K562 (cell line): ENCODE data around the gene TMEM218. TPM values are rescaled to one million over a fixed set of nuclear protein-coding genes. Genes with fewer than 3 reads are reported as not detected.

Source experiments
- BCLAF1 ChIP-seq, 2 experiments: fragments of 450-650 bp in 1 of 2; IDR thresholded peaks; 2 replicates each; pipeline ENCODE4 v1.6.1; 2011 to 2017; ENCODE audit warnings: low read depth in 2 of 2, antibody characterized with exemption in 1 of 2, borderline replicate concordance in 1 of 2, low read length in 1 of 2, mild to moderate bottlenecking in 1 of 2, mixed read lengths in 1 of 2; ENCODE audit not compliant: control insufficient read depth in 1 of 2
- CBFA2T3 ChIP-seq: fragments of 450-650 bp; IDR thresholded peaks from 2 replicates; pipeline ENCODE4 v1.6.1; 2017
- CREB5 ChIP-seq: fragments of 250-450 bp; sonication (Bioruptor Pico); IDR thresholded peaks from 2 replicates; pipeline ENCODE4 v1.5.0; 2020; ENCODE audit warnings: mild to moderate bottlenecking
- CTCF ChIP-seq, 3 experiments: IDR thresholded peaks in 2 of 3; conservative IDR thresholded peaks in 1 of 3; 2 replicates each; pipeline ENCODE4 v1.5.1; 2011 to 2012; ENCODE audit warnings: low read length in 3 of 3, mild to moderate bottlenecking in 3 of 3, control low read depth in 2 of 3, improper control_type of control experiment in 1 of 3, inconsistent platforms in 1 of 3, low read depth in 1 of 3, mixed read lengths in 1 of 3, moderate library complexity in 1 of 3; ENCODE audit not compliant: insufficient read depth in 2 of 3
- DPF2 ChIP-seq: fragments of 450-650 bp; IDR thresholded peaks from 2 replicates; pipeline ENCODE4 v1.6.1; 2016
- ERF ChIP-seq: fragments of 450-650 bp; formaldehyde crosslinking; IDR thresholded peaks from 2 replicates; pipeline ENCODE4 v1.4.0; 2020; ENCODE audit warnings: mild to moderate bottlenecking, mixed read lengths
- EZH2 ChIP-seq: IDR thresholded peaks from 2 replicates; pipeline ENCODE4 v1.6.1; 2012; ENCODE audit warnings: low read depth, mild to moderate bottlenecking, inconsistent platforms, low read length, borderline replicate concordance
- FOXO4 ChIP-seq: fragments of 450-650 bp; formaldehyde crosslinking; IDR thresholded peaks from 2 replicates; pipeline ENCODE4 v1.4.0; 2020; ENCODE audit warnings: mild to moderate bottlenecking, moderate library complexity
- KAT2B ChIP-seq: IDR thresholded peaks from one replicate; pipeline ENCODE4 v1.6.1; 2012; ENCODE audit warnings: low read depth, mild to moderate bottlenecking, control low read depth, inconsistent platforms, low read length, moderate library complexity
- MITF ChIP-seq: IDR thresholded peaks from 2 replicates; pipeline ENCODE4 v1.6.1; 2014; ENCODE audit warnings: antibody characterized with exemption
- PURB ChIP-seq: sonication (generic); formaldehyde crosslinking; IDR thresholded peaks from 2 replicates; pipeline ENCODE4 v1.9.0; 2021; ENCODE audit warnings: low read depth, mild to moderate bottlenecking, missing genetic modification reagents
- RAD21 ChIP-seq, 2 experiments: fragments of 250-450 bp in 1 of 2; fragments of 450-650 bp in 1 of 2; sonication (Bioruptor Pico) in 1 of 2; formaldehyde crosslinking in 1 of 2; IDR thresholded peaks in 1 of 2; conservative IDR thresholded peaks in 1 of 2; 2 replicates each; pipeline versions ENCODE4 v1.4.0 to v1.8.0; 2020 to 2022; ENCODE audit warnings: mild to moderate bottlenecking in 2 of 2, moderate library complexity in 1 of 2
- SRSF7 ChIP-seq: fragments of 200-400 bp; formaldehyde crosslinking; optimal IDR thresholded peaks from 2 replicates; pipeline ENCODE3; 2017; ENCODE audit warnings: mild to moderate bottlenecking, low read depth, low read length
- ZBTB7A ChIP-seq: IDR thresholded peaks from 2 replicates; pipeline ENCODE4 v1.6.1; 2011; ENCODE audit warnings: low read depth, mild to moderate bottlenecking, low read length, moderate library complexity, borderline replicate concordance; ENCODE audit not compliant: control insufficient read depth
- ZNF175 ChIP-seq: fragments of 200-800 bp; sonication (Bioruptor generic); IDR thresholded peaks from 2 replicates; pipeline ENCODE4 v1.6.1; 2016; ENCODE audit warnings: low read depth, mild to moderate bottlenecking, missing genetic modification characterization, missing compliant biosample characterization
- ZNF253 ChIP-seq: fragments of 250-450 bp; sonication (Bioruptor Pico); conservative IDR thresholded peaks from 2 replicates; pipeline ENCODE4 v1.6.1; 2021; ENCODE audit warnings: mild to moderate bottlenecking
- ZNF696 ChIP-seq: fragments of 250-450 bp; sonication (Bioruptor Pico); conservative IDR thresholded peaks from 2 replicates; pipeline ENCODE4 v1.4.0; 2020; ENCODE audit warnings: mild to moderate bottlenecking, moderate library complexity
- polyA plus RNA-seq, 8 experiments: library from polyadenylated mRNA; depleted of rRNA in 4 of 8; stranded (reverse) in 5 of 8; unstranded in 3 of 8; fragments of >200 nt; fragmentation: Nextera tagmentation in 2 of 8; fragmentation: Illumina TruSeq in 1 of 8; extraction: Ambion mirVana in 2 of 8; extraction: Trizol in 1 of 8; gene quantifications; 2 replicates each; pipeline versions ENCODE4 v1.2.1 to v1.2.3, GENCODE V29; 2011 to 2014; ENCODE audit warnings: inconsistent platforms in 1 of 8, missing spikeins in 1 of 8
- total RNA-seq, 7 experiments: library from RNA; depleted of rRNA in 6 of 7; stranded (reverse); fragments of >200 nt in 6 of 7; fragmentation: Illumina TruSeq in 2 of 7; extraction: Trizol in 2 of 7; gene quantifications; 2 replicates each; pipeline versions ENCODE4 v1.2.1 to v1.2.3, GENCODE V29; 2011 to 2021; ENCODE audit warnings: low replicate concordance in 1 of 7

Gene TMEM218
- total and polyA plus RNA-seq, 9 of the 15 experiments (the other 6 are each of a cell fraction or from before 2014, with no cell fraction given): 13.4 to 32.2 (median 25.4) TPM

GRCh38 chr11:125141686-125142535, 30.5 kb upstream of the TMEM218 start (continued):
- TF ChIP-seq FOXO4 (CRISPR knock-in tag) (no peak), ERF (CRISPR knock-in tag) (no peak), KAT2B (no peak), MITF (no peak), ZBTB7A (peak; percentile 56; the same call in 1 of the 2 replicates), SRSF7 (no peak), BCLAF1 (IDR thresholded peaks at IDR 0.05; ENCODE audit: borderline replicate concordance in 1 of 2, control insufficient read depth in 1 of 2, low read depth in 2 of 2, low read length in 1 of 2) (no peak), CTCF (IDR thresholded peaks at IDR 0.05 in 2 of 3, conservative IDR thresholded peaks at IDR 0.05 in 1 of 3; ENCODE audit: insufficient read depth in 2 of 3, low read depth in 1 of 3, low read length in 3 of 3) (peak; percentile 81 to 91 (median 85)), CBFA2T3 (no peak), ZNF253 (CRISPR knock-in tag) (no peak), PURB (CRISPR knock-in tag) (no peak), RAD21 (CRISPR knock-in tag; conservative IDR thresholded peaks at IDR 0.05 in 1 of 2, IDR thresholded peaks at IDR 0.05 in 1 of 2) (peak; percentile 81 to 87), CREB5 (CRISPR knock-in tag) (no peak), ZNF175 (CRISPR knock-in tag) (no peak), DPF2 (no peak), EZH2 (0 out of 2 replicates have a peak, but pooled peaks have one; percentile 50), ZNF696 (CRISPR knock-in tag) (no peak)
